ENCODE data around the gene IGSF22. TPM values are rescaled to one million over a fixed set of nuclear protein-coding genes. Genes with fewer than 3 reads are reported as not detected.

IGSF22 gene
- total RNA-seq, 1 experiment from 2014 or later: not detected

GRCh38 chr11:18728658-18729057, 2.7 kb upstream of the IGSF22 start:
- BruUV-seq (replicated peaks): no TSS peak
- Histone ChIP-seq H3K9ac (ENCODE audit: low read length) (no peak overlapping the region), H3K4me3 (replicated peaks in 1 of 2; ENCODE audit: low read depth in 1 of 2, low read length in 2 of 2) (no peak overlapping the region), H3K4me2 (ENCODE audit: low read length) (no peak overlapping the region), H3K27me3 (ENCODE audit: insufficient read depth, low read length) (no peaks in the 10 kb centered on the region), H3K4me1 (ENCODE audit: control insufficient read depth in 1 of 2, insufficient read depth in 2 of 2, low read length in 2 of 2) (peaks cover 0 to 8% of the 10 kb centered on the region in 2 experiments; a peak in 2 of 4 replicates), H3K36me3 (ENCODE audit: control insufficient read depth in 1 of 2, insufficient read depth in 2 of 2, low read length in 2 of 2) (no peaks in the 10 kb centered on the region), H2AFZ (ENCODE audit: low read depth, low read length, poor library complexity, severe bottlenecking) (no peak overlapping the region), H3K79me2 (ENCODE audit: insufficient read depth, low read length) (no peaks in the 10 kb centered on the region), H3K9me3 (ENCODE audit: control insufficient read depth in 1 of 2, insufficient read depth in 1 of 2, low read depth in 1 of 2, low read length in 2 of 2) (no peaks in the 10 kb centered on the region), H3K27ac (ENCODE audit: low read depth, low read length) (no peak overlapping the region), H4K20me1 (ENCODE audit: insufficient read depth) (no peaks in the 10 kb centered on the region), H3K9me2 (ENCODE audit: insufficient read depth) (no peaks in the 10 kb centered on the region)
- intact Hi-C loops (cut with micrococcal nuclease): no loop called here
- ATAC-seq: no peak
- POLR2A ChIA-PET: no interaction called here
- RAD21 ChIA-PET (ENCODE audit: low non-redundant PET in 1 of 2, low total read pairs in 2 of 2, uncharacterized antibody in 2 of 2, unreplicated experiment in 2 of 2): no interaction called here
- CTCF ChIA-PET: interaction anchor here (0.6 to 1.9 kb wide), 8 partner anchors 13 to 613 kb away, joined by 3 to 7 read pairs (median 4); no protein-coding TSS in a partner anchor
- TF ChIP-seq TCF7L2 (IDR thresholded peaks at IDR 0.05; ENCODE audit: borderline replicate concordance, extremely low read depth, insufficient read depth, insufficient read length) (no peak), ZBTB33 (IDR thresholded peaks at IDR 0.05; ENCODE audit: extremely low read depth, insufficient replicate concordance, low read length) (no peak), EZH2phosphoT487 (IDR thresholded peaks at IDR 0.05; ENCODE audit: borderline replicate concordance) (no peak), SRF (IDR thresholded peaks at IDR 0.05; ENCODE audit: low read depth) (no peak), RAD21 (IDR thresholded peaks at IDR 0.05; ENCODE audit: low read depth) (no peak), CBX3 (IDR thresholded peaks at IDR 0.05; ENCODE audit: low read depth) (no peak)
- DNase-seq (ENCODE audit: low read depth, low spot score): no peak

Data from HCT116 (cell line).